Measurements from ENCODE around the gene ZIC4.

The ZIC4 gene

GRCh38 chr3:147410116-147410525 is 3.8 kb upstream of the ZIC4 start:
- H3K9ac ChIP-seq (ENCODE audit: low read length), result no peak overlapping the region
- no peaks in the 10 kb centered on the region for H3K36me3 ChIP-seq (replicated peaks; ENCODE audit: low read depth, low read length)
- H4K20me1 ChIP-seq (ENCODE audit: insufficient read depth, low read length), result no peaks in the 10 kb centered on the region
- no peaks in the 10 kb centered on the region for H3K4me1 ChIP-seq (ENCODE audit: low read length)
- peaks cover 3% of the 10 kb centered on the region; the same call in 1 of the 2 replicates for H3K9me3 ChIP-seq (ENCODE audit: insufficient read depth, low read length)
- no peak overlapping the region for H3K4me3 ChIP-seq (ENCODE audit: low read length)
- no peak overlapping the region for H2AFZ ChIP-seq (ENCODE audit: low read depth, low read length)
- H3K27ac ChIP-seq (ENCODE audit: low read length), result no peak overlapping the region
- no peaks in the 10 kb centered on the region for H3K27me3 ChIP-seq (ENCODE audit: low read depth, low read length)
- no peak for TF ChIP-seq CTCF (IDR thresholded peaks at IDR 0.05; ENCODE audit: low read depth, low read length)
- no peak for TF ChIP-seq EZH2phosphoT487 (IDR thresholded peaks at IDR 0.05; ENCODE audit: low read depth)
- no peak overlapping the region for H3K4me2 ChIP-seq (ENCODE audit: low read length)
- H3K79me2 ChIP-seq (ENCODE audit: low read length), result no peaks in the 10 kb centered on the region

- H3K4me3 ChIP-seq (ENCODE audit: low read length), result no peak within 1 kb of the TSS
- TF ChIP-seq CTCF (IDR thresholded peaks at IDR 0.05; ENCODE audit: low read depth, low read length) (no peak), EZH2phosphoT487 (IDR thresholded peaks at IDR 0.05; ENCODE audit: low read depth) (no peak)
- H3K36me3 ChIP-seq (replicated peaks; ENCODE audit: low read depth, low read length), result no peaks in the 10 kb centered on the region
- H3K4me1 ChIP-seq (ENCODE audit: low read length), result no peaks in the 10 kb centered on the region
- no peak within 1 kb of the TSS for H3K9ac ChIP-seq (ENCODE audit: low read length)
- H3K79me2 ChIP-seq (ENCODE audit: low read length), result no peaks in the 10 kb centered on the region
- H4K20me1 ChIP-seq (ENCODE audit: insufficient read depth, low read length), result no peaks in the 10 kb centered on the region
- no peak within 1 kb of the TSS for H3K27ac ChIP-seq (ENCODE audit: low read length)
- peaks cover 3% of the 10 kb centered on the region; the same call in 1 of the 2 replicates for H3K9me3 ChIP-seq (ENCODE audit: insufficient read depth, low read length)
- no peak within 1 kb of the TSS for H2AFZ ChIP-seq (ENCODE audit: low read depth, low read length)
- no peak within 1 kb of the TSS for H3K4me2 ChIP-seq (ENCODE audit: low read length)
- no peaks in the 10 kb centered on the region for H3K27me3 ChIP-seq (ENCODE audit: low read depth, low read length)
These were observed 3.1 kb upstream of the ZIC4 start, which contains the start of gene ZIC1 for GRCh38 chr3:147409143-147410115. ZIC1 (plus strand) TSS chr3:147409365; CDS start chr3:147410113, 748 bp downstream.

- Histone ChIP-seq H3K27ac (ENCODE audit: low read length) (no peak overlapping the region), H2AFZ (ENCODE audit: low read depth, low read length) (no peak overlapping the region), H3K9me3 (ENCODE audit: insufficient read depth, low read length) (peaks cover 3% of the 10 kb centered on the region; the same call in 1 of the 2 replicates), H3K4me3 (ENCODE audit: low read length) (no peak overlapping the region), H3K9ac (ENCODE audit: low read length) (no peak overlapping the region), H3K36me3 (replicated peaks; ENCODE audit: low read depth, low read length) (no peaks in the 10 kb centered on the region), H3K4me1 (ENCODE audit: low read length) (no peaks in the 10 kb centered on the region), H4K20me1 (ENCODE audit: insufficient read depth, low read length) (no peaks in the 10 kb centered on the region), H3K79me2 (ENCODE audit: low read length) (no peaks in the 10 kb centered on the region), H3K27me3 (ENCODE audit: low read depth, low read length) (no peaks in the 10 kb centered on the region), H3K4me2 (ENCODE audit: low read length) (no peak overlapping the region)
- TF ChIP-seq EZH2phosphoT487 (IDR thresholded peaks at IDR 0.05; ENCODE audit: low read depth) (no peak), CTCF (IDR thresholded peaks at IDR 0.05; ENCODE audit: low read depth, low read length) (no peak)
These were observed 2.1 kb upstream of the ZIC4 start for GRCh38 chr3:147408188-147409100.

All from OCI-LY3 (cell line).